ENCODE results near the gene MUC6.

Gene MUC6

DNA sequence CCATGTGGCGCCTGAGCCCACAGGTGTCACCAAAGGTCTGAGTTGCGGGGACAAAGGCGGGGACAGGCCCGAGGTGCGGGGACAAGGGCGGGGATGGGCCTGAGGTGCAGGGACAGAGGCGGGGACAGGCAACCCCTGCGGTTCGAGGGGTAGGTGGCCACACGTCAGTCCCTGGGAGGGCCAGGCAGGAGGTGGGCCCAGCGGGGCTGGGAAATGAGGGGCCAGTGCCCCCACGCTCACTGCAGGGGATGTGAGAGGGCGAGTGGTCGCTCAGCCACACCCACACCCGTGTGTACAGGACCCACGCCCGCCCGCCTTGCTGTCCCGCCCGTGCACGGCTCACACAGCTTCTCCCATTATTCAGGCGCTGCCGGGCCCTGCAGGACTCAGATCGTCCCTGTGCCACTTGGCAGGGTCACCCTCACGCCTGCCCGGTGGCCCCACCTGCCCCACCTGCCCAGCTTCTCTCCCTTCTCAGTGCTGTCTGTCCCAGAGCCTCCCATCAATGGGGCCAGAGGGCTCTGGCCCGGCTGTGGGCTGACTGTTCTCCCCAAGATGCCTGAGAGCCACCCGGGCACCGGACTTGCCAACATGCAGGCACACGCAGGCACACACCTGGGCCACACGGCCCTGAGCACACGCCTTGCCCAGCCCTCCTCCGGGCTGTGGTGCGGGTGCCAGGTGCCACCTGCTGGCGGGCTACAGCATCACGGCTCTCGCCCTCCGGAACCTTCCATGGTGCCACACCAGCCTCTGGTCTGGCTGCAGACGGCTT lies 14.2 kb upstream of the MUC6 start (continued):
- no peak for TF ChIP-seq BCL6B (tag by site-specific recombination; IDR thresholded peaks at IDR 0.05)
- no peak for TF ChIP-seq ZNF596 (tag by site-specific recombination; IDR thresholded peaks at IDR 0.05)
- TF ChIP-seq ZFHX2 (tag by site-specific recombination; conservative IDR thresholded peaks at IDR 0.05): peak; percentile 65
- peak; percentile 59; the same call in 1 of the 2 replicates for TF ChIP-seq KLF8 (tag by site-specific recombination; IDR thresholded peaks at IDR 0.05)
- peak; percentile 73 for TF ChIP-seq ZBTB8A (tag by site-specific recombination; IDR thresholded peaks at IDR 0.05)
- peak; percentile 26; the same call in 1 of the 2 replicates for TF ChIP-seq EGR2 (tag by site-specific recombination; IDR thresholded peaks at IDR 0.05; ENCODE audit: low read depth)
- no peak for TF ChIP-seq ZNF785 (tag by site-specific recombination; IDR thresholded peaks at IDR 0.05)
- no peak for TF ChIP-seq ZNF202 (tag by site-specific recombination; IDR thresholded peaks at IDR 0.05; ENCODE audit: borderline replicate concordance)
- no peak for TF ChIP-seq FEZF1 (tag by site-specific recombination; IDR thresholded peaks at IDR 0.05)
- no peak for TF ChIP-seq ZNF19 (tag by site-specific recombination; IDR thresholded peaks at IDR 0.05; ENCODE audit: low read depth)
- no peak for TF ChIP-seq ZNF645 (tag by site-specific recombination; IDR thresholded peaks at IDR 0.05)
- no peak for TF ChIP-seq ZNF266 (tag by site-specific recombination; IDR thresholded peaks at IDR 0.05; ENCODE audit: low read depth)
- peak; percentile 63 for TF ChIP-seq ZNF449 (tag by site-specific recombination; IDR thresholded peaks at IDR 0.05)
- no peak for TF ChIP-seq ZIC2 (tag by site-specific recombination; IDR thresholded peaks at IDR 0.05)
- no peak for TF ChIP-seq ZSCAN18 (tag by site-specific recombination; IDR thresholded peaks at IDR 0.05)

DNA sequence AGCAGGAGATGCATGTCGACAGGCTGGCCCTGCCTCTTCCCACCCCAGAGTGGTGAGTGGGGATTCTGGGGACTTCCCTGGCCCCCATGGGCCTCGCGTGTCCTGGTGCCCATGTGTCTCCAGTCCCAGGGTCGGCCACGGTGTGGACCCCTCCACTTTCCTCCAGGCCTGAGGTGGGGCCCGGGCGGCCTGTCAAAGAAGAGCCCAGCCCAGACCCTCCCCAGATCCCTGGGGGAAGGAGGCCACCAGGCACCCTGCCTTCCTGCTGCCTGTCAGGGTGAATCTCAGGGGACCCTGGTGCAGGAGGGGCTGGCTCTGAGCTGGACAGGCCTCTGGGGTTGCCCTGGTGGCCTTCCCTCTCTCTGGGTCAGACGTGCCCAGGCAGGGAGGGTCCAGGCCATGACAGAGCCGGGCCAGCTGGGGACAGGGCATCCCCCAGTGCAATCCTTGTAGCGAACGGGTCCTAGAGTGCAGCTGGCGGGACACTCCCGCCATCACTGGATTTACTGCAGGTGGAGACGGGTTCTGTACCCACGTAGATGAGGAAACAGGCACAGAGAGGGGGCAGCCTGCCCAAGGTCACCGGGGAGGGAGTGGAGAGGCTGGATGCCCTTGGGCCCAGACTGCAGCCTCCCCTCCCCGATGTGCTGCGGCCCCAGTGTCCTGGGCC lies 13.5 kb upstream of the MUC6 start:
- no peaks in the 10 kb centered on the region for H3K36me3 ChIP-seq (ENCODE audit: control insufficient read depth in 2 of 2, insufficient read depth in 1 of 2, low read length in 2 of 2)
- H3K27ac ChIP-seq (ENCODE audit: extremely low read depth, low read depth, low read length): no peak overlapping the region
- ChIA-PET CTCF (interaction anchor here (0.6 to 1.9 kb wide), 8 partner anchors 8 to 209 kb away, joined by 3 to 10 read pairs (median 3); no protein-coding TSS in a partner anchor), POLR2A (no interaction called here)
- no peaks in the 10 kb centered on the region for H3K9me3 ChIP-seq (ENCODE audit: control insufficient read depth, insufficient read depth, low read depth, low read length)
- no peaks in the 10 kb centered on the region for H3K4me1 ChIP-seq (ENCODE audit: control insufficient read depth, insufficient read depth, low read length)
- TF ChIP-seq, protein P1, sequence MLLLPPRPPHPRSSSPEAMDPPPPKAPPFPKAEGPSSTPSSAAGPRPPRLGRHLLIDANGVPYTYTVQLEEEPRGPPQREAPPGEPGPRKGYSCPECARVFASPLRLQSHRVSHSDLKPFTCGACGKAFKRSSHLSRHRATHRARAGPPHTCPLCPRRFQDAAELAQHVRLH (tag by site-specific recombination; IDR thresholded peaks at IDR 0.05): no peak
- no peak for TF ChIP-seq ZBTB26 (tag by site-specific recombination; optimal IDR thresholded peaks at IDR 0.05)
- TF ChIP-seq ZNF324 (tag by site-specific recombination; IDR thresholded peaks at IDR 0.05): no peak
- TF ChIP-seq ZSCAN23 (tag by site-specific recombination; IDR thresholded peaks at IDR 0.05): no peak
- TF ChIP-seq TCF7L2 (IDR thresholded peaks at IDR 0.05; ENCODE audit: borderline replicate concordance, low read depth, low read length): no peak
- no peak for TF ChIP-seq ZNF280D (tag by site-specific recombination; IDR thresholded peaks at IDR 0.05)
- TF ChIP-seq SALL2 (tag by site-specific recombination; IDR thresholded peaks at IDR 0.05; ENCODE audit: borderline replicate concordance): no peak
- no peak for TF ChIP-seq MEIS1 (CRISPR knock-in tag; IDR thresholded peaks at IDR 0.05; ENCODE audit: borderline replicate concordance)
- no peak for TF ChIP-seq FEZF1 (tag by site-specific recombination; IDR thresholded peaks at IDR 0.05)
- TF ChIP-seq ZFP41 (tag by site-specific recombination; IDR thresholded peaks at IDR 0.05; ENCODE audit: borderline replicate concordance): no peak
- H3K4me3 ChIP-seq (ENCODE audit: low read depth, low read length): no peak overlapping the region
